ENCODE results near the gene UGCG.
"Not testable (repeated sequence)": the region's sequence is repeated elsewhere in the genome, so short reads cannot be mapped to it uniquely, and the experiment has no call there.

UGCG gene

GRCh38 chr9:111870774-111871498 lies 25.7 kb upstream of the UGCG start:
- Histone ChIP-seq H3K4me1 (ENCODE audit: control insufficient read depth in 1 of 2, insufficient read depth in 1 of 2, low read depth in 1 of 2, low read length in 1 of 2) (no peaks in the 10 kb centered on the region), H3K9me3 (no peaks in the 10 kb centered on the region)
- TF ChIP-seq, protein P1, sequence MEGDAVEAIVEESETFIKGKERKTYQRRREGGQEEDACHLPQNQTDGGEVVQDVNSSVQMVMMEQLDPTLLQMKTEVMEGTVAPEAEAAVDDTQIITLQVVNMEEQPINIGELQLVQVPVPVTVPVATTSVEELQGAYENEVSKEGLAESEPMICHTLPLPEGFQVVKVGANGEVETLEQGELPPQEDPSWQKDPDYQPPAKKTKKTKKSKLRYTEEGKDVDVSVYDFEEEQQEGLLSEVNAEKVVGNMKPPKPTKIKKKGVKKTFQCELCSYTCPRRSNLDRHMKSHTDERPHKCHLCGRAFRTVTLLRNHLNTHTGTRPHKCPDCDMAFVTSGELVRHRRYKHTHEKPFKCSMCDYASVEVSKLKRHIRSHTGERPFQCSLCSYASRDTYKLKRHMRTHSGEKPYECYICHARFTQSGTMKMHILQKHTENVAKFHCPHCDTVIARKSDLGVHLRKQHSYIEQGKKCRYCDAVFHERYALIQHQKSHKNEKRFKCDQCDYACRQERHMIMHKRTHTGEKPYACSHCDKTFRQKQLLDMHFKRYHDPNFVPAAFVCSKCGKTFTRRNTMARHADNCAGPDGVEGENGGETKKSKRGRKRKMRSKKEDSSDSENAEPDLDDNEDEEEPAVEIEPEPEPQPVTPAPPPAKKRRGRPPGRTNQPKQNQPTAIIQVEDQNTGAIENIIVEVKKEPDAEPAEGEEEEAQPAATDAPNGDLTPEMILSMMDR (IDR thresholded peaks at IDR 0.05), result no peak

DNA sequence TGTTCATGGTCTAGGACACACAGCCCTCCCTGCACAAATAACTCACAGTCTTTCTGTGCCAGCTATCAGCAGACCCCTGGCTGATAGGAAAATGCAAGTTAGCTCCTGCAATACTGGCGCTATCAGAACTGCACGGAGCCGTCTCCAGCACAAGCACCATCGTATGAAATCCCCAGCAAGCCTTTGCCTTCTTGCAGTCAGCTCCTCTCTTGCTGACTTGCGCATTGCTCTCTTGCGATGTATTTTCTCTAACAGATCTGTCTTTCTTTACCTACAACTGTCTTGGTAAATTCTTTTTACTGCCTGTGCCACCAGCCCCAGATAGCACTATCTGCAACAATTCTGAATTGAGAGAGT lies 25.1 kb upstream of the UGCG start:
- TF ChIP-seq, protein P1 (IDR thresholded peaks at IDR 0.05), result no peak
- no peak overlapping the region for H3K27ac ChIP-seq
- H3K36me3 ChIP-seq, result no peaks in the 10 kb centered on the region
- H3K9me3 ChIP-seq, result no peaks in the 10 kb centered on the region
- H3K27me3 ChIP-seq, result no peaks in the 10 kb centered on the region
- H3K4me1 ChIP-seq (ENCODE audit: control insufficient read depth in 1 of 2, insufficient read depth in 1 of 2, low read depth in 1 of 2, low read length in 1 of 2), result no peaks in the 10 kb centered on the region
- no peak overlapping the region for H3K4me3 ChIP-seq (ENCODE audit: low read depth in 1 of 2, low read length in 1 of 2)

More at GRCh38 chr9:111870774-111871498, 25.7 kb upstream of the UGCG start:
- Histone ChIP-seq H3K4me3 (ENCODE audit: low read depth in 1 of 2, low read length in 1 of 2) (no peak overlapping the region), H3K36me3 (no peaks in the 10 kb centered on the region), H3K27ac (no peak overlapping the region), H3K27me3 (no peaks in the 10 kb centered on the region)

DNA sequence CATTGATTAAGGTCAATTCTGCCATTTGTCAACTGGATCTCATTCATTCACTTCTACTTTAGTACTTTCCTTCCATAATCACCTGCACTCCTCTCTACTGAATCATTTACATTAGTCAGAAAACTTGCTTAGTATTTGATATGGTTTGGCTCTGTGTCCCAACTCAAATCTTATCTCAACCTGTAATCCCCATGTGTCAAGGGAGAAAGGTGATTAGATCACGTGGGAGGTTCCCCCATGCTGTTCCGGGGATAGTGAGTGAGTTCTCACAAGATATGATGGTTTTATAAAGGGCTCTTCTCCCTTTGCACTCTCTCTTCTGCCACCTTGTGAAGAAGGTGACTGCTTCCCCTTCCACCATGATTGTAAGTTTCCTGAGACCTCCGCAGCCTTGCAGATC lies 23.7 kb upstream of the UGCG start:
- Histone ChIP-seq H3K4me3 (ENCODE audit: low read depth in 1 of 2, low read length in 1 of 2) (no peak overlapping the region), H3K27ac (no peak overlapping the region), H3K9me3 (no peaks in the 10 kb centered on the region), H3K4me1 (ENCODE audit: control insufficient read depth in 1 of 2, insufficient read depth in 1 of 2, low read depth in 1 of 2, low read length in 1 of 2) (no peaks in the 10 kb centered on the region), H3K27me3 (no peaks in the 10 kb centered on the region), H3K36me3 (no peaks in the 10 kb centered on the region)
- TF ChIP-seq, protein P1 (IDR thresholded peaks at IDR 0.05), result no peak

DNA sequence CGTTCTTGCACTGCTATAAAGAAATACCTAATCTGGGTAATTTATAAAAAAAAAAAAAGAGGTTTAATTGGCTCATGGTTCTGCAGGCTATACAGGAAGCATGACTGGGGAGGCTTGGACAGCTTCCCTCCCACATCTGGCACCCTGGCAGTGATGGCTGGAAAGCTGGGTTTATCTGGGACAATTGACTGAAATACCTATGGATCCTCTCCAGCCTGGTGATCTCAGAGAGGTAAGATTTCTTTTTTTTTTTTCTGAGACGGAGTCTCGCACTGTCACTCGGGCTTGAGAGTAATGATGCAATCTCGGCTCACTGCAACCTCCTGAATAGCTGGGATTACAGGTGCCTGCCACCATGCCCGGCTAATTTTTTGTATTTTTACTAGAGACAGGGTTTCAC lies 22.7 kb upstream of the UGCG start:
- Histone ChIP-seq H3K4me1 (ENCODE audit: control insufficient read depth in 1 of 2, insufficient read depth in 1 of 2, low read depth in 1 of 2, low read length in 1 of 2) (no peaks in the 10 kb centered on the region), H3K9me3 (no peaks in the 10 kb centered on the region), H3K27ac (no peak overlapping the region), H3K4me3 (ENCODE audit: low read depth in 1 of 2, low read length in 1 of 2) (no peak overlapping the region), H3K36me3 (no peaks in the 10 kb centered on the region), H3K27me3 (no peaks in the 10 kb centered on the region)
- TF ChIP-seq, protein P1 (IDR thresholded peaks at IDR 0.05), result no peak

DNA sequence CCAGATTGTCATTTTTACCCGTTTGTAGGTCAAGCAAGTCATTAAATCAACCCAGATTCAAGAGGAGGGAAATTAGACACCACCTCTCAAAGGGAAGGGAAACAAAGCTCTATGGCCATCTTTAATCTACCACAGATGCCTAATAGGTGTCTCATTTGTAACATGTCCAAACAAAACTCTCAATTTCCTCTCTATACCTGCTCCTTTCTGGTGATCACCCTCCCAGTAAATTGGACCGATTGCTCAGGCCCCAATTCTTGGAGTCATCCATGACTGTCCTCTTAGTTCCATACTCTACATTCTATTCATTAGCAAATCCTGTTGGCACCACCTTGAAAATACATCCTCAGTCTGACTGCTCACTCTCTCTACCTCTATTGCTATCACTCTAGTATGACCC lies 22.1 kb upstream of the UGCG start:
- no peaks in the 10 kb centered on the region for H3K36me3 ChIP-seq
- H3K27me3 ChIP-seq, result no peaks in the 10 kb centered on the region
- H3K27ac ChIP-seq, result no peak overlapping the region
- H3K4me3 ChIP-seq (ENCODE audit: low read depth in 1 of 2, low read length in 1 of 2), result no peak overlapping the region
- H3K9me3 ChIP-seq, result no peaks in the 10 kb centered on the region
- TF ChIP-seq, protein P1 (IDR thresholded peaks at IDR 0.05), result no peak
- H3K4me1 ChIP-seq (ENCODE audit: control insufficient read depth in 1 of 2, insufficient read depth in 1 of 2, low read depth in 1 of 2, low read length in 1 of 2), result no peaks in the 10 kb centered on the region

DNA sequence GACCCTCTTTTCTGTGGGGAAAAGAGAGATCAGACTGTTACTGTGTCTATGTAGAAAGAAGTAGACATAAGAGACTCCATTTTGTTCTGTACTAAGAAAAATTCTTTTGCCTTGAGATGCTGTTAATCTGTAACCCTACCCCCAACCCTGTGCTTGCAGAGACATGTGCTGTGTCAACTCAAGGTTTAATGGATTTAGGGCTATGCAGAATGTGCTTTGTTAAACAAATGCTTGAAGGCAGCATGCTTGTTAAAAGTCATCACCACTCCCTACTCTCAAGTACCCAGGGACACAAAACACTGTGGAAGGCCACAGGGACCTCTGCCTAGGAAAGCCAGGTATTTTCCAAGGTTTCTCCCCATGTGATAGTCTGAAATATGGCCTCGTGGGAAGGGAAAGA lies 21.3 kb upstream of the UGCG start:
- H3K9me3 ChIP-seq, result not testable (repeated sequence)

DNA sequence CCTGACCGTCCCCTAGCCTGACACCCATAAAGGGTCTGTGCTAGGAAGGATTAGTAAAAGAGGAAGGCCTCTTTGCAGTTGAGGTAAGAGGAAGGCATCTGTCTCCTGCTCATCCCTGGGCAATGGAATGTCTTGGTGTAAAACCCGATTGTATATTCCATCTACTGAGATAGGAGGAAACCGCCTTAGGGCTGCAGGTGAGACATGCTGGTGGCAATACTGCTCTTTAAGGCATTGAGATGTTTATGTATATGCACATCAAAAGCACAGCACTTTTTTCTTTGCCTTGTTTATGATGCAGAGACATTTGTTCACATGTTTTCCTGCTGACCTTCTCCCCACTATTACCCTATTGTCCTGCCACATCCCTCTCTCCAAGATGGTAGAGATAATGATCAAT lies 20.9 kb upstream of the UGCG start:
- not testable (repeated sequence) for H3K36me3 ChIP-seq; H3K4me1 ChIP-seq (ENCODE audit: control insufficient read depth in 1 of 2, insufficient read depth in 1 of 2, low read depth in 1 of 2, low read length in 1 of 2); H3K4me3 ChIP-seq (ENCODE audit: low read depth in 1 of 2, low read length in 1 of 2); H3K27me3 ChIP-seq; H3K9me3 ChIP-seq; H3K27ac ChIP-seq

More for the DNA sequence above, 21.3 kb upstream of the UGCG start:
- not testable (repeated sequence) for H3K27me3 ChIP-seq; H3K4me1 ChIP-seq (ENCODE audit: control insufficient read depth in 1 of 2, insufficient read depth in 1 of 2, low read depth in 1 of 2, low read length in 1 of 2); H3K27ac ChIP-seq; H3K4me3 ChIP-seq (ENCODE audit: low read depth in 1 of 2, low read length in 1 of 2); H3K36me3 ChIP-seq

All from neutrophil (primary cell).